ENCODE measurements around the gene UTP14A.

UTP14A gene

DNA sequence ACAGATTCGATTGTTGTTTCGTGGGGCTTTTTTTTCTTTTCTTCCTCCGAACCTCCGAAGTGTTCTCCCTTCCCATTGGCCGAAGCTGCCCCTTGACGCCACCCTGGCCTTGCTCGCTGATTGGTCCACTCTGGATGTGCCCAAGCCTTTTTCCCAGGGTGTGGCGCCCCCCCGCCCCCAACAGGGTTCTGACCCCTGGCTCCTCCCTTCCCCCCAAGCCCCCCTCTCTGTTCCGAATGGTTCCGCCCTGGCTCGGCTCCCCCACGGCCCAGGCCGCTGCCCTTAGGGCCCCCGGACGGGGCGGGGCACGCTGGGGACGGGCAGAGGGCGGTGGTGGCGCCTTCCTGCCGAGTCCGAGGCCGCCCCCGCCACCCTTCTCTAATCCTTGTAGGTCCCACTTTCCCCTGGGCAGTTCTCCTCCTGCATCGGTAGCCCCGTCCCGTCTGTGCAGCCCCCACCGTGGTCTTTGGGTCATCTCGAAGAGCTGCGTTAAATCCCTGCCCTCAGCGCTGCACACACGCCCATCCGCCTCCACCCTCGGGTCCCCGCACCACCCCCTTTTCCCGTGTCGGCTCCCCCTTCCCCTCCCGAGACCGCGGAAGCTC lies 25.5 kb downstream of the UTP14A start:
- H3K27ac ChIP-seq (ENCODE audit: low read depth, low read length): peak overlapping the region; percentile 79
- peak overlapping the region; percentile 30 for H3K9ac ChIP-seq (ENCODE audit: low read length)
- no peaks in the 10 kb centered on the region for H3K27me3 ChIP-seq (ENCODE audit: control insufficient read depth, insufficient read depth, low read length)

GRCh38 chrX:129932016-129932820 lies 26.3 kb downstream of the UTP14A start:
- Histone ChIP-seq H3K9ac (ENCODE audit: low read length) (peak overlapping the region; percentile 30), H3K36me3 (ENCODE audit: control insufficient read depth, insufficient read depth, low read length) (peaks cover 2% of the 10 kb centered on the region), H3K27ac (ENCODE audit: low read depth, low read length) (peak overlapping the region; percentile 79), H3K4me3 (ENCODE audit: low read length) (peak overlapping the region; percentile 75), H3K27me3 (ENCODE audit: control insufficient read depth, insufficient read depth, low read length) (no peaks in the 10 kb centered on the region), H3K4me1 (ENCODE audit: control insufficient read depth, insufficient read depth, low read length) (no peaks in the 10 kb centered on the region)

More for the DNA sequence above, 25.5 kb downstream of the UTP14A start:
- no peaks in the 10 kb centered on the region for H3K4me1 ChIP-seq (ENCODE audit: control insufficient read depth, insufficient read depth, low read length)
- H3K4me3 ChIP-seq (ENCODE audit: low read length): peak overlapping the region; percentile 75
- H3K36me3 ChIP-seq (ENCODE audit: control insufficient read depth, insufficient read depth, low read length): peaks cover 2% of the 10 kb centered on the region

- no peaks in the 10 kb centered on the region for H3K4me1 ChIP-seq (ENCODE audit: control insufficient read depth, insufficient read depth, low read length)
- H3K4me3 ChIP-seq (ENCODE audit: low read length): peak overlapping the region; percentile 48
- no peak overlapping the region for H3K9ac ChIP-seq (ENCODE audit: low read length)
- no peaks in the 10 kb centered on the region for H3K36me3 ChIP-seq (ENCODE audit: control insufficient read depth, insufficient read depth, low read length)
- peak overlapping the region; percentile 30 for H3K27ac ChIP-seq (ENCODE audit: low read depth, low read length)
- H3K27me3 ChIP-seq (ENCODE audit: control insufficient read depth, insufficient read depth, low read length): no peaks in the 10 kb centered on the region
Measured at GRCh38 chrX:129932821-129933321, 26.9 kb downstream of the UTP14A start.

DNA sequence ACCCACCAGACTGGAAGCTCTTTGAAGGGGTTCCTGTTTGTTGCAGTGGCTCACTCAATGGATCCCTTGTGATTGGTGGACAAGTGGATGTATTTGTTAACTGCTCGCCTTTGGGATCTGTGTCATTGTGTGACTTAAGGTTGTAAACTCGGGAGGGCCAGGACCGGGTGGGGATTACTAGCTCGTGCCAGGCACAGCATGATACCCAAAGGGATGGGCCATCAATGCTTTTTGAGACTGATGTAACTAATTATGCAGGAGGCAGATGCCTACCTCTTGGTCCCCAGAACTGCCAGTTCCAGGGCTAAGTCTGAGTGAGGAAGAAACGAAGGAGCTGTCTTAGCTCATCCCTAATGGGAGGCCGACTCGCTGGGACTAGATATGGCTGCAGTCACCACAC lies 27.7 kb downstream of the UTP14A start:
- H3K4me1 ChIP-seq (ENCODE audit: control insufficient read depth, insufficient read depth, low read length): no peaks in the 10 kb centered on the region
- H3K27ac ChIP-seq (ENCODE audit: low read depth, low read length): no peak overlapping the region
- no peaks in the 10 kb centered on the region for H3K27me3 ChIP-seq (ENCODE audit: control insufficient read depth, insufficient read depth, low read length)
- no peak overlapping the region for H3K4me3 ChIP-seq (ENCODE audit: low read length)
- no peak overlapping the region for H3K9ac ChIP-seq (ENCODE audit: low read length)
- H3K36me3 ChIP-seq (ENCODE audit: control insufficient read depth, insufficient read depth, low read length): no peaks in the 10 kb centered on the region

DNA sequence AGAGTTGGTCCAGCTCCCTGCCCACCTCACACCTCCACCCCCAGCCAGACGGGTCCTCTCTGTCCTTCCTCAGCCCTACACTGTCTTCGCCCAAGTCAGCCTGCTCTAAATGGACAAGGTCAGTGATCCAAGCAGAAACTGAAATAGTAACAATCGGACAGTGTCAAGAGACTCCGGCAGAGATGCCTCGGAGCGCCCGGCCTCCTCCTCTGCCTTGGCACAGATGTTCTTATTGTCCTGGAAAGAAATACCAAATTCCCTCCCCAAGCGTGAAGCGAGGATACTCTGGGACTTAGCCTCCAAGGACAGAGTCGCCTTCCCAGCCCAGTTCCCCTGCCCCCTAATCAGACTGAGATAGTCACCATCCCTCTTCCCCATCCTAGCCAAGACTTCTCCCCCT lies 28.5 kb downstream of the UTP14A start:
- Histone ChIP-seq H3K4me3 (ENCODE audit: low read length) (no peak overlapping the region), H3K4me1 (ENCODE audit: control insufficient read depth, insufficient read depth, low read length) (no peaks in the 10 kb centered on the region), H3K9ac (ENCODE audit: low read length) (no peak overlapping the region), H3K27ac (ENCODE audit: low read depth, low read length) (no peak overlapping the region), H3K27me3 (ENCODE audit: control insufficient read depth, insufficient read depth, low read length) (no peaks in the 10 kb centered on the region), H3K36me3 (ENCODE audit: control insufficient read depth, insufficient read depth, low read length) (no peaks in the 10 kb centered on the region)

DNA sequence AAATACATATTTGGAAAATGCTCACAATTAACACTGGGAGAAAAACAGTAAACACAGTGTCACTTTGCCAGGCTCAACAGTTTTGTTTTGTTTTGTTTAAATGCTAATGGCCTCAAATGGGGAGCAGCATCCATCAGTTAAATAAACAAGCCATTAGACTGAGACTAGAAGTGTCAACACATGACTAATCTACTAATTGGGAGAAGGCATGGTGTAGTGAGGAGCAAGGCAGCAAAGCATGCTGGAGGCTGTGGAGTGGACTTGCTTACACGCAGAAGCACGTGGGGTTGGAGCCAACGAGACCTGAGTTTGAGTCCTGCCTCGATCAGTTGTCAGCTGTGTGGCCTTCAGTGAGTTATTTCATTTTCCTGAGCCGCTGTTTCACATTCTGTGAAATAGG lies 29.0 kb downstream of the UTP14A start:
- Histone ChIP-seq H3K27ac (ENCODE audit: low read depth, low read length) (no peak overlapping the region), H3K36me3 (ENCODE audit: control insufficient read depth, insufficient read depth, low read length) (no peaks in the 10 kb centered on the region), H3K27me3 (ENCODE audit: control insufficient read depth, insufficient read depth, low read length) (no peaks in the 10 kb centered on the region), H3K4me3 (ENCODE audit: low read length) (no peak overlapping the region), H3K9ac (ENCODE audit: low read length) (no peak overlapping the region), H3K4me1 (ENCODE audit: control insufficient read depth, insufficient read depth, low read length) (no peaks in the 10 kb centered on the region)

GRCh38 chrX:129938081-129938480 lies 32.1 kb downstream of the UTP14A start:
- H3K4me1 ChIP-seq (ENCODE audit: control insufficient read depth, insufficient read depth, low read length): no peaks in the 10 kb centered on the region
- no peaks in the 10 kb centered on the region for H3K36me3 ChIP-seq (ENCODE audit: control insufficient read depth, insufficient read depth, low read length)
- no peak overlapping the region for H3K27ac ChIP-seq (ENCODE audit: low read depth, low read length)
- no peak overlapping the region for H3K4me3 ChIP-seq (ENCODE audit: low read length)
- no peak overlapping the region for H3K9ac ChIP-seq (ENCODE audit: low read length)
- H3K27me3 ChIP-seq (ENCODE audit: control insufficient read depth, insufficient read depth, low read length): no peaks in the 10 kb centered on the region

GRCh38 chrX:129939986-129940385 lies 34.0 kb downstream of the UTP14A start:
- no peaks in the 10 kb centered on the region for H3K27me3 ChIP-seq (ENCODE audit: control insufficient read depth, insufficient read depth, low read length)

GRCh38 chrX:129940721-129941120 lies 34.8 kb downstream of the UTP14A start:
- Histone ChIP-seq H3K27ac (ENCODE audit: low read depth, low read length) (no peak overlapping the region), H3K4me1 (ENCODE audit: control insufficient read depth, insufficient read depth, low read length) (no peaks in the 10 kb centered on the region), H3K4me3 (ENCODE audit: low read length) (no peak overlapping the region), H3K36me3 (ENCODE audit: control insufficient read depth, insufficient read depth, low read length) (no peaks in the 10 kb centered on the region), H3K27me3 (ENCODE audit: control insufficient read depth, insufficient read depth, low read length) (no peaks in the 10 kb centered on the region), H3K9ac (ENCODE audit: low read length) (no peak overlapping the region)

More at GRCh38 chrX:129939986-129940385, 34.0 kb downstream of the UTP14A start:
- no peaks in the 10 kb centered on the region for H3K4me1 ChIP-seq (ENCODE audit: control insufficient read depth, insufficient read depth, low read length)
- no peaks in the 10 kb centered on the region for H3K36me3 ChIP-seq (ENCODE audit: control insufficient read depth, insufficient read depth, low read length)
- no peak overlapping the region for H3K9ac ChIP-seq (ENCODE audit: low read length)
- no peak overlapping the region for H3K27ac ChIP-seq (ENCODE audit: low read depth, low read length)
- H3K4me3 ChIP-seq (ENCODE audit: low read length): no peak overlapping the region

DNA sequence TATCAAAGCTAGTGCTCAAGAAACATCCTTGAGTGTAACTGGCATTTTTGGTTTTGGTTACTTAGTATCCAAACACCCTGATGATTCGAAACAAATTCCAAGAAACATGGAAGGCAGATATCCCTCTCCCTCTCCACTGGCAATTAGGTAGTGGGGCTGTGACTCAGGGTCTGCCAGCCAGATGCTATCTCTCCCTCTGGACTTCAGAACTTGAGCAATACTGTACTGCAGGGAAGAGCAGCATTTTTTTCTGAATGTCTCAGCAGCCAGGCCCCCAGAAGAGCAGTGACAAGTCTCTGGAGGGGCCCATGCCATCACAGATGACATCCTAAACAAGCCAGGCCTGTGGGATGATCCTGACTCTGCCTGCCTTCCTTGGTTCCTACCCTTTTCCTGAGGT lies 39.2 kb downstream of the UTP14A start:
- Histone ChIP-seq H3K9ac (ENCODE audit: low read length) (no peak overlapping the region), H3K36me3 (ENCODE audit: control insufficient read depth, insufficient read depth, low read length) (no peaks in the 10 kb centered on the region), H3K4me3 (ENCODE audit: low read length) (no peak overlapping the region), H3K27me3 (ENCODE audit: control insufficient read depth, insufficient read depth, low read length) (no peaks in the 10 kb centered on the region), H3K4me1 (ENCODE audit: control insufficient read depth, insufficient read depth, low read length) (no peaks in the 10 kb centered on the region), H3K27ac (ENCODE audit: low read depth, low read length) (no peak overlapping the region)

GRCh38 chrX:129953334-129953648 lies 47.3 kb downstream of the UTP14A start:
- no peaks in the 10 kb centered on the region for H3K4me1 ChIP-seq (ENCODE audit: control insufficient read depth, insufficient read depth, low read length)
- no peak overlapping the region for H3K9ac ChIP-seq (ENCODE audit: low read length)
- H3K27ac ChIP-seq (ENCODE audit: low read depth, low read length): no peak overlapping the region
- no peak overlapping the region for H3K4me3 ChIP-seq (ENCODE audit: low read length)
- no peaks in the 10 kb centered on the region for H3K36me3 ChIP-seq (ENCODE audit: control insufficient read depth, insufficient read depth, low read length)
- no peaks in the 10 kb centered on the region for H3K27me3 ChIP-seq (ENCODE audit: control insufficient read depth, insufficient read depth, low read length)

GRCh38 chrX:129953881-129954280 lies 47.9 kb downstream of the UTP14A start:
- Histone ChIP-seq H3K4me1 (ENCODE audit: control insufficient read depth, insufficient read depth, low read length) (no peaks in the 10 kb centered on the region), H3K36me3 (ENCODE audit: control insufficient read depth, insufficient read depth, low read length) (no peaks in the 10 kb centered on the region), H3K27ac (ENCODE audit: low read depth, low read length) (no peak overlapping the region), H3K9ac (ENCODE audit: low read length) (no peak overlapping the region), H3K27me3 (ENCODE audit: control insufficient read depth, insufficient read depth, low read length) (no peaks in the 10 kb centered on the region), H3K4me3 (ENCODE audit: low read length) (no peak overlapping the region)

DNA sequence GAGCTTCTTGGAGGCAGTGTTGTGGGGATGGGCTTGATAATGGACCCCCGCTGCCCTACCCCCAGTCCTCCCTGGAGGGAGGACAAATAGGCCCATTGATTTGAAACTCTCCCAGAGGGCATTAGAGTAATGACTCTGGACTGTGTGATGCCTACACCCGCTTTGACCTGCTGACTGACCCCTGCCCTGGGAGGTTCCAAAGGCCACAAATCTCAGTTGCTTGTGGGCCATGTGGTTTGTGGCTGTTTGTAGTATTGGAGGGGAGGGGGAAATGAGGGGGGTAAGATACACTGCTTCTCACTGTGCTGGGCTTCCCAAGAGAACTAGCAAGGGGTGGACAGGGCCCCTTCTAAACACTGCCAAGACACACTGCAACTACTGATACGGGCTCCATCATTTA lies 48.8 kb downstream of the UTP14A start:
- Histone ChIP-seq H3K36me3 (ENCODE audit: control insufficient read depth, insufficient read depth, low read length) (no peaks in the 10 kb centered on the region), H3K9ac (ENCODE audit: low read length) (no peak overlapping the region), H3K4me3 (ENCODE audit: low read length) (no peak overlapping the region), H3K27me3 (ENCODE audit: control insufficient read depth, insufficient read depth, low read length) (peaks cover under 1% of the 10 kb centered on the region), H3K4me1 (ENCODE audit: control insufficient read depth, insufficient read depth, low read length) (no peaks in the 10 kb centered on the region), H3K27ac (ENCODE audit: low read depth, low read length) (no peak overlapping the region)
